HG03196 (cell line): ENCODE data around the gene MRTO4.
"Not testable (repeated sequence)": the region's sequence is repeated elsewhere in the genome, so short reads cannot be mapped to it uniquely, and the experiment has no call there.

Source experiments
- ATAC-seq: cut with Tn5 transposase; IDR thresholded peaks from one replicate; pipeline ENCODE4 v1.9.1; 2021; ENCODE audit not compliant: unreplicated experiment

Gene MRTO4

GRCh38 chr1:19269427-19270342 lies 18.1 kb downstream of the MRTO4 start:
- ATAC-seq, result not testable (repeated sequence)

- ATAC-seq, result not testable (repeated sequence)
Measured at GRCh38 chr1:19270343-19270730, 18.7 kb downstream of the MRTO4 start.

GRCh38 chr1:19272064-19272463 lies 20.5 kb downstream of the MRTO4 start:
- ATAC-seq, result no peak

- ATAC-seq, result no peak
Measured at GRCh38 chr1:19273106-19273843, 21.7 kb downstream of the MRTO4 start.

DNA sequence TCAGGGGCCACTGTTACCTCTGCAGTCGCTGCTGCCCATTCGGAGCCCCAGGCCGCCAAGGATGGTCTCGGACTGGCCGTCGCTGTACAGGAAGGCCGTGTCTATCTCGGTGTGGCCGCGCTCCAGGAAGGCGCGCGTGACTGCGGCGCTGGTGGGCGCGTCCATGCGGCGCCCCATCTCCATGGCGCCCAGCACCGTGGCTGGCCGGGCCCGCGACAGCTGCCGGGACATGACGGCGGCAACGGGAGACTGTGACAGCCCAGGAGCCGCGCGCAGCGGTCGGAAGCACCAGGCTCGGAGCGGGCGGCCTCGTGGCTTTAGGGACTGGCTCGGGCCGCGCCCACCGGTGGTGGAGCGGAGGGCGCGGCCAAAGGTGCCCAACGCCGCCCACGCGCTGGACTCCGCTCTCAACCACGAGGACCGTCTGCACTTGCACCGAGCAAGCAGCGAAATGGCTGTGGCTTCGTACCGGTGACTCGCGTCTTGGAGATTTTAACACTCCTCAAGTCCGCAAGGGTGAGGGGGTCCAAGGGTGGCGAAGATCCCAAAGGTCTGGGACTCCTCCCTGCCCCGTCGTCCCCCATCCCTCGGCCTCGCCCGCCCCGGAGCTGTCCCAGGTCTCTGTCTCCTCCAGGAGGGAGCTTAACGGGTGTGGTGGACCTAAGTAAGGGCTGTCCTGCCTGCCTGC lies 22.4 kb downstream of the MRTO4 start:
- not testable (repeated sequence) for ATAC-seq

DNA sequence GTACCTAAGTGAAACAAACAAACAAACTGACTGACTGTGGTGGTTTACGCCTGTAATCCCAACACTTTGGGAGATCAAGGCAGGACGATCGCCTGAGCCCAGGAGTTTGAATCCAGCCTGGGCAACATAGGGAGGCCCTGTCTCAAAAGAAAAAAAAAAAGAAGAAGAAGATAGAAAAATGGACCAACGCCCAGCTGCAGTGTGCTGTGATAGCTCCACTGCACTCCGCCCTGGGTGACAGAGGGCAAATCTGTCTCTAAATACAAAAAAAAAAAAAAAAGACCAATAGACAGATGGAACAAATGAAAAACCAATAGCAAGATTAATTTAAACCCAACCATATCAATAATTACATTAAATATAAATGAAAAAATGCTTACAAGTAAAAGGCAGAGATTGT lies 23.0 kb downstream of the MRTO4 start:
- no peak for ATAC-seq

DNA sequence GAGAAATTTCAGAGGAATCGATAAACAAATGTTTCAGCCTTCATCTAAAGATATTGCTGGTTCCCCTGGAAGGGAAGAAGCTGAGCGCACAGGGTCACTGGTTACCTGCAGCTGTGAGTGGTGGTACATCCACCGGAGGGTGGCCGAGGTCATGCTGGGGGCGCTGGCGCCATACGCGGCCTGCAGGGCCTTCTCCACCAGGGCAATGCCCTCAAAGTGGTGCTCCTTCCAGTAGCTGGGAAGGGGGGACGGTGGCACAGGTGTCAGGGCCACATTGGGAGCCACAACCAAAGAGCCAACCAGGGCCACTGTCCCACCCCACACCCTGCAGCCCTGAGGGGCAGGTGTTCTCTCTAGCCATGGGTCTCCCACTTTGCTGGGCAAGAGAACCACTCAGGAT lies 32.3 kb downstream of the MRTO4 start:
- no peak for ATAC-seq

DNA sequence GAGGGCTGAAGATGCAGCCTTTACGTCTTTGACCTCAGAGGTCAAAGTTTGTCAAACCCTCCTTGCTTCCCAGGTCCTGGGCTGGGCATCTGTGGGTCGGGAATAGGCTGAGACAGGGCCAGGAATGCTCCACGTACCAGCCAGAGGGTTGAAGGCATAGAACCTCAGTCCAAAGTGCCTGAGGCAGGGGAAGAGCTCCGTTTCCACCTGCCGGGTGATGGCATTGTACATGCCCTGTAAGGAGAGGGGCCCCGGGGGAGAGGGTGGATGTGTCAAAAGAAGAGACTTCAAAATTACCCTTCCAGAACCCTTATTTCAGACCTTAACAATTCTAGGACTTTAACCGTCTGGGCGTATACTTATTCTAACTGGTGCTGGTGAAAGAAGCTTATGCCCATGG lies 33.3 kb downstream of the MRTO4 start:
- ATAC-seq, result no peak

DNA sequence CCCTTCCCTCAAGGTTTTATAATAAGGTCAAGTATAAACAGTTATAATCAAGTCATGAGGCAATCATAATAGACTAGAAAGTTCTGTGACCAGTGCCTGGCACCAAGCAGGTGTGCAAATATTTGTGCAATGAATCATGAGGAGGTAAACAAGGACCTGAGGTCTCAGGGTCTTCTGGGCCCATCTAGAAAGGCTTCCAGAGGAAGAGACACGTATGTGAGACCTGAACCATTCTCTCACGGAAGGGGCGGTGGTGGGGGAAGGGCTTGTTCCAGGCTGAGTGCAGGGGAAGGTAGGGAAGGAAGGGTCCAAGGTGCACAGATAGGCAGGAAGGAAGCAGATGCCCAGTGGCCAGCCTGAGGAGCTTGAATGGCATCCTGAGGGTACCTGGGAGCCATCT lies 33.8 kb downstream of the MRTO4 start:
- not testable (repeated sequence) for ATAC-seq

GRCh38 chr1:19285807-19286206 lies 34.2 kb downstream of the MRTO4 start:
- not testable (repeated sequence) for ATAC-seq

GRCh38 chr1:19287436-19288185 lies 36.0 kb downstream of the MRTO4 start:
- ATAC-seq, result no peak

GRCh38 chr1:19288324-19289241 lies 37.0 kb downstream of the MRTO4 start, which contains the start of gene AKR7A3:
AKR7A3 (minus strand) TSS chr1:19288770; CDS start chr1:19288709, 61 bp downstream.
- ATAC-seq, result not testable (repeated sequence)

DNA sequence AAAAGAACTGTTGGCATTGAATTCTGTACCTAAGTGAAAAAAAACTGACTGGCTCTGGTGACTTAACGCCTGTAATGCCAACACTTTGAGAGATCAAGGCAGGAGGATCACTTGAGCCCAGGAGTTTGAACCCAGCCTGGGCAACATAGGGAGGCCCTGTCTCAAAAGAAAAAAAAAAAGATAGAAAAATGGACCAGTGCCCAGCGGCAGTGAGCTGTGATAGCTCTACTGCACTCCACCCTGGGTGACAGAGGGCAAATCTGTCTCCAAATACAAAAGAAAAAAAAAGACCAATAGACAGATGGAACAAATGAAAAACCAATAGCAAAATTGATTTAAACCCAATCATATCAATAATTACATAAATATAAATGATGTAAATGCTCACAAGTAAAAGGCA lies 37.6 kb downstream of the MRTO4 start:
- no peak for ATAC-seq

DNA sequence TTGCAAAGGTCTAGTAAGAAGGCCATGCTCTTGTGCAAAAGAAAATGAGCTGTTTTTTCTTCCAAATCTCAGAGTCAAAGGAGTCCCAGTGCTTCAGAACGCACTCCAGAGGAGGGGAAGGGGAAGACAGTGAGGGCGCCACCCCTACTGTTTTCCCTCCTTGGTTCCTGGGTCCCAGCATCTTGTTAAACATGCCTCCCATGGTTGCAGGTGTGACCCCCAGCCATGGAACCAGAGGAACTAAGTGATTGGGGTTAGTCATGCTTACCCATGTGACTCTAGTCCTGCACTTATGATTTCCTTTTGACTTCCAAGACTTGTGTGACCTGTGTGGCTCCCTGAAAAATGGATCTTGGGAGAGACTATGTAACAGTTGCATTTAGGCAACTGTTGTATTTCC lies 43.0 kb downstream of the MRTO4 start:
- ATAC-seq, result no peak

DNA sequence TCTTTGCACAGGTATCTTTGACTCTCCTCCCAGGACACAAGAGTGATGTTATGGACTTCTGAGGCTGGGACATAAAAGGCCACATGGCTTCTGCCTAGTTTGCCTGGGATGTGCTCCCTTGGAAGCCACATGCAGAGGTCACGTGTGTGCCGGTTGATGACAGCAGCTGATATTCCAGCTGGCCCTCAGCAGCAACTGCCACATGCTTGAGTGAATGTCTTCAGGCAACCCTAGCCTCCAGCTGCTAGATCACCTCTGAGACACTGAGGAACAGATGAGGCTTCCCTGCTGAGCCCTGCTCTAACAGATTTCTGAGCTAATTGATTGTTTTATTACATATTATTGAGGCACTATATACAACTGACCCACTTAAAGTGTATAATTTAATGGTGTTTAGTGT lies 48.6 kb downstream of the MRTO4 start:
- ATAC-seq, result no peak

DNA sequence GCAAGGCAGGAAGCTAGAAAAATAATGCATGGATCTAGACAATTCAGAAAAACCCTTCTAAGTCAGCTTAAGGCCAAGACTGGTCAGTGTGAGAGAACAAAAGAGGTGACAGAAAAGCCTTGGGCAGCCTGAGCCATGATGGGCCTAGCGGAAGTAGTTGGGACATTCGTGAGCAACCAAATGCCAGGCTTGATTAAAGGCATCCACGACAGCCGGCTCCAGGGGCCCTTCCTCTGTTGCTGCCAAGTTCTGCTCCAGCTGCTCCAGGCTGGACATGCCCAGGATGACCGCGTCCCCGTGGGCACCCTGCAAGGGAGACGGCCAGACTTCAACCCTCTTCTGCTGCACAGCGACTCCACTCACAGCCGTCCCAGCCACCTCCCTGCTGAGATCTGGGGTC lies 52.5 kb downstream of the MRTO4 start:
- ATAC-seq, result not testable (repeated sequence)

GRCh38 chr1:19305880-19306279 lies 54.3 kb downstream of the MRTO4 start:
- ATAC-seq, result no peak

- ATAC-seq, result no peak
Measured at GRCh38 chr1:19306941-19307340, 55.3 kb downstream of the MRTO4 start.

DNA sequence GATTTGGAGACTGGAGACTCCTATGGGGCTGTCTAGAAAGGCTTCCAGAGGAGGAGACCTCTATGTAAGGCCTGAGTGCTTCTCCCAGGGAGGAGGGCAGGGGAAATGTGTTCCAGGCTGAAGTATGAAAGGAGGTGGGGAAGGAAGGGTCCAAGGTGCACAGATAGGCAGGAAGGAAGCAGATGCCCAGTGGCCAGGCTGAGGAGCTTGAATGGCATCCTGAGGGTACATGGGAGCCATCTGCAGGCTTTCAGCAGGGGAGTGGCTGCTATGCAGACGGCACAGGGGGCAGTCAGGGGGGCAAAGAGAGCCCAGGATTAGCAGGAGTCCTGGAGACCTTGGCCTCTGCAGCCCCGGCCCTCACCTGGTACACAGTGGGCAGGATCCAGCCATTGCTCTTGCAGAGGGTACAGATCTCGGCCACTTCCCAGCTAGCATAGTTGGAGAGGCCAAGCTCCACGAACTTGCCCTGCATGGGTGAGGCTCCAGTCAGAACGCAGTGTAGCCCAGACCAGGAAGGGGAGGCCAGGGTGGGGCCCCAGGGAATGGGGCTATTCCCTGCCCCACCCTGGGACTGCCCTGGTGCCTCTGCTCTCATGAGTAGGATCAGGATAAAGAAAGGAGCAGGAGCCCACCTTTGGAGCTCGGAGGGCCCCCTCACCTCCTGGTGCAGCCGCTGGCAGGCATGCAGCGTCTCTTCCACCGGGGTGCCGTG lies 56.3 kb downstream of the MRTO4 start:
- no peak for ATAC-seq
